ENCODE measurements around the gene WDHD1.

DNA sequence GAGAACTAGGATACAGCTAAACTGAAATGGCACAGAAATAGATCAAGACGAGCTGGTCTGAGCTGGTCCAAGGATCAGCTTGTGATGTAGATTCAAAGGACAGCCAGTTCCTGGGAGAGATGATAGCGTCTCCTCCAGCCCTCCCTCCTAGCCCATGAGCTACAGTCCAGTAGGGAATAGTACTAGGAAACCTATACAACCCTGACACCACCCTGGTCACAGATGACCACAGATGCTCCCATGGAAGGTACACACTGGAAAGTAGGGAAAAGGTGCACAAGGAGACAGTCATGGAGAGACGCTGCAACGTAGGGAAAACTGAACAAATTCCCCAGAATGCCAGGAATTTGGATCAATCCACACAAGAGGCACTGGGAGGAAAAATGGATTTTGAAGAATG lies 131.2 kb downstream of the WDHD1 start:
- TF ChIP-seq, protein P1, sequence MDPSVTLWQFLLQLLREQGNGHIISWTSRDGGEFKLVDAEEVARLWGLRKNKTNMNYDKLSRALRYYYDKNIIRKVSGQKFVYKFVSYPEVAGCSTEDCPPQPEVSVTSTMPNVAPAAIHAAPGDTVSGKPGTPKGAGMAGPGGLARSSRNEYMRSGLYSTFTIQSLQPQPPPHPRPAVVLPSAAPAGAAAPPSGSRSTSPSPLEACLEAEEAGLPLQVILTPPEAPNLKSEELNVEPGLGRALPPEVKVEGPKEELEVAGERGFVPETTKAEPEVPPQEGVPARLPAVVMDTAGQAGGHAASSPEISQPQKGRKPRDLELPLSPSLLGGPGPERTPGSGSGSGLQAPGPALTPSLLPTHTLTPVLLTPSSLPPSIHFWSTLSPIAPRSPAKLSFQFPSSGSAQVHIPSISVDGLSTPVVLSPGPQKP (IDR thresholded peaks at IDR 0.05; ENCODE audit: borderline replicate concordance, low read depth, low read length), result no peak
- TF ChIP-seq RFX5 (IDR thresholded peaks at IDR 0.05; ENCODE audit: low read depth, low read length) (no peak), POLR2A (IDR thresholded peaks at IDR 0.05; ENCODE audit: low read depth, low read length) (no peak), CEBPB (IDR thresholded peaks at IDR 0.05; ENCODE audit: low read depth, low read length) (no peak), SMC3 (IDR thresholded peaks at IDR 0.05; ENCODE audit: low read depth, low read length) (no peak), MXI1 (IDR thresholded peaks at IDR 0.05; ENCODE audit: borderline replicate concordance, low read depth, low read length) (no peak), RAD21 (IDR thresholded peaks at IDR 0.05; ENCODE audit: low read length) (no peak), RCOR1 (IDR thresholded peaks at IDR 0.05; ENCODE audit: insufficient replicate concordance, low read length) (no peak)
- TF ChIP-seq, protein P2, sequence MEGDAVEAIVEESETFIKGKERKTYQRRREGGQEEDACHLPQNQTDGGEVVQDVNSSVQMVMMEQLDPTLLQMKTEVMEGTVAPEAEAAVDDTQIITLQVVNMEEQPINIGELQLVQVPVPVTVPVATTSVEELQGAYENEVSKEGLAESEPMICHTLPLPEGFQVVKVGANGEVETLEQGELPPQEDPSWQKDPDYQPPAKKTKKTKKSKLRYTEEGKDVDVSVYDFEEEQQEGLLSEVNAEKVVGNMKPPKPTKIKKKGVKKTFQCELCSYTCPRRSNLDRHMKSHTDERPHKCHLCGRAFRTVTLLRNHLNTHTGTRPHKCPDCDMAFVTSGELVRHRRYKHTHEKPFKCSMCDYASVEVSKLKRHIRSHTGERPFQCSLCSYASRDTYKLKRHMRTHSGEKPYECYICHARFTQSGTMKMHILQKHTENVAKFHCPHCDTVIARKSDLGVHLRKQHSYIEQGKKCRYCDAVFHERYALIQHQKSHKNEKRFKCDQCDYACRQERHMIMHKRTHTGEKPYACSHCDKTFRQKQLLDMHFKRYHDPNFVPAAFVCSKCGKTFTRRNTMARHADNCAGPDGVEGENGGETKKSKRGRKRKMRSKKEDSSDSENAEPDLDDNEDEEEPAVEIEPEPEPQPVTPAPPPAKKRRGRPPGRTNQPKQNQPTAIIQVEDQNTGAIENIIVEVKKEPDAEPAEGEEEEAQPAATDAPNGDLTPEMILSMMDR (conservative IDR thresholded peaks at IDR 0.05; ENCODE audit: low read depth, low read length), result no peak

All from IMR-90 (cell line).